Vagina (tissue), 2 donors: ENCODE measurements around the gene PDZK1. TPM values are rescaled to one million over a fixed set of nuclear protein-coding genes. Genes with fewer than 3 reads are reported as not detected.

ENCODE experiments used
- DNase-seq, 2 donors: peaks; one replicate each; pipeline ENCODE4 v3.0.0-alpha.2; 2017; ENCODE audit errors: extremely low spot score in 2 of 2
- H3K27ac ChIP-seq: fragments of 200-600 bp; sonication (generic); one replicate; pipeline ENCODE4 v1.5.1; 2019
- H3K27me3 ChIP-seq: fragments of 200-600 bp; sonication (generic); one replicate; pipeline ENCODE4 v1.5.1; 2019
- H3K36me3 ChIP-seq, 2 donors: fragments of 200-600 bp; sonication (generic); one replicate each; pipeline ENCODE4 v1.5.1; 2017 to 2019
- H3K4me1 ChIP-seq: fragments of 200-600 bp; sonication (generic); one replicate; pipeline ENCODE4 v1.5.1; 2019
- H3K4me3 ChIP-seq, 2 donors: fragments of 200-600 bp; sonication (generic); 1 replicate in 1 of 2; 2 replicates in 1 of 2; pipeline ENCODE4 v1.5.1; 2016 to 2019
- H3K9me3 ChIP-seq: fragments of 200-600 bp; sonication (generic); one replicate; pipeline ENCODE4 v1.5.1; 2019
- CTCF ChIP-seq, 3 experiments: fragments of 450-650 bp in 2 of 3; fragments of 200-600 bp in 1 of 3; sonication (generic) in 1 of 3; IDR thresholded peaks; one replicate each; pipeline ENCODE4 v1.5.1; 2017 to 2019; ENCODE audit warnings: antibody characterized with exemption in 3 of 3, mild to moderate bottlenecking in 2 of 3, moderate library complexity in 2 of 3
- POLR2A ChIP-seq, 2 donors: fragments of 450-650 bp; IDR thresholded peaks; one replicate each; pipeline ENCODE4 v1.6.1; 2017; ENCODE audit warnings: antibody characterized with exemption in 2 of 2, mild to moderate bottlenecking in 2 of 2, moderate library complexity in 2 of 2
- POLR2AphosphoS5 ChIP-seq, 2 donors: sonication (generic); formaldehyde crosslinking; IDR thresholded peaks; one replicate each; pipeline ENCODE4 v1.9.0; 2017; ENCODE audit warnings: antibody characterized with exemption in 2 of 2, mild to moderate bottlenecking in 2 of 2, low read depth in 1 of 2; ENCODE audit not compliant: insufficient read depth in 1 of 2
- intact Hi-C: fragments of 100-400 bp; cut with DNase I; formaldehyde crosslinking; loops from one replicate; pipeline ENCODE4 v1.15.1; 2023
- total RNA-seq: library from RNA; depleted of rRNA; stranded (reverse); fragments of >200 nt; gene quantifications from one replicate; pipeline ENCODE4 v1.2.3, GENCODE V29; 2016

The PDZK1 gene
- total RNA-seq, 1 donor from 2014 or later = 0.49 TPM

- H3K4me1 ChIP-seq = no peaks in the 10 kb centered on the region
- no peak overlapping the region for H3K27ac ChIP-seq
- H3K27me3 ChIP-seq = no peaks in the 10 kb centered on the region
- no peak overlapping the region for H3K4me3 ChIP-seq
- intact Hi-C loops = no loop called here
- no peaks in the 10 kb centered on the region for H3K9me3 ChIP-seq
- no peak for DNase-seq
- TF ChIP-seq POLR2AphosphoS5 (IDR thresholded peaks at IDR 0.05; ENCODE audit: insufficient read depth in 1 of 2, low read depth in 1 of 2) (no peak), CTCF (IDR thresholded peaks at IDR 0.05) (no peak), POLR2A (IDR thresholded peaks at IDR 0.05) (no peak)
- no peaks in the 10 kb centered on the region for H3K36me3 ChIP-seq
Measured at GRCh38 chr1:145701306-145701862, 5.8 kb downstream of the PDZK1 start.

GRCh38 chr1:145696630-145696960 is 10.6 kb downstream of the PDZK1 start:
- Histone ChIP-seq H3K9me3 (no peaks in the 10 kb centered on the region), H3K27me3 (no peaks in the 10 kb centered on the region), H3K27ac (no peak overlapping the region), H3K36me3 (no peaks in the 10 kb centered on the region), H3K4me3 (no peak overlapping the region), H3K4me1 (no peaks in the 10 kb centered on the region)
- TF ChIP-seq POLR2AphosphoS5 (IDR thresholded peaks at IDR 0.05; ENCODE audit: insufficient read depth in 1 of 2, low read depth in 1 of 2) (no peak), CTCF (IDR thresholded peaks at IDR 0.05) (no peak), POLR2A (IDR thresholded peaks at IDR 0.05) (no peak)
- intact Hi-C loops = no loop called here
- no peak for DNase-seq

- H3K27me3 ChIP-seq = no peaks in the 10 kb centered on the region
- H3K4me3 ChIP-seq = no peak overlapping the region
- H3K9me3 ChIP-seq = no peaks in the 10 kb centered on the region
- H3K36me3 ChIP-seq = no peaks in the 10 kb centered on the region
- H3K27ac ChIP-seq = no peak overlapping the region
- DNase-seq = no peak
- peaks cover 2% of the 10 kb centered on the region for H3K4me1 ChIP-seq
- TF ChIP-seq POLR2AphosphoS5 (IDR thresholded peaks at IDR 0.05; ENCODE audit: insufficient read depth in 1 of 2, low read depth in 1 of 2) (no peak), CTCF (IDR thresholded peaks at IDR 0.05) (no peak), POLR2A (IDR thresholded peaks at IDR 0.05) (no peak)
- intact Hi-C loops = no loop called here
Measured at GRCh38 chr1:145695821-145696629, 11.1 kb downstream of the PDZK1 start.

- Histone ChIP-seq H3K4me3 (no peak overlapping the region), H3K27me3 (no peaks in the 10 kb centered on the region), H3K36me3 (no peaks in the 10 kb centered on the region), H3K4me1 (peaks cover 7% of the 10 kb centered on the region), H3K9me3 (no peaks in the 10 kb centered on the region), H3K27ac (no peak overlapping the region)
- DNase-seq = no peak
- intact Hi-C loops = no loop called here
- TF ChIP-seq POLR2AphosphoS5 (IDR thresholded peaks at IDR 0.05; ENCODE audit: insufficient read depth in 1 of 2, low read depth in 1 of 2) (no peak), CTCF (IDR thresholded peaks at IDR 0.05) (no peak), POLR2A (IDR thresholded peaks at IDR 0.05) (no peak)
Measured at GRCh38 chr1:145692785-145693443, 14.3 kb downstream of the PDZK1 start.
